ENCODE results near the gene PCDHGC5.
A peak's percentile ranks its signal among the peaks of the same experiment; 100 is the strongest.

PCDHGC5 gene

DNA sequence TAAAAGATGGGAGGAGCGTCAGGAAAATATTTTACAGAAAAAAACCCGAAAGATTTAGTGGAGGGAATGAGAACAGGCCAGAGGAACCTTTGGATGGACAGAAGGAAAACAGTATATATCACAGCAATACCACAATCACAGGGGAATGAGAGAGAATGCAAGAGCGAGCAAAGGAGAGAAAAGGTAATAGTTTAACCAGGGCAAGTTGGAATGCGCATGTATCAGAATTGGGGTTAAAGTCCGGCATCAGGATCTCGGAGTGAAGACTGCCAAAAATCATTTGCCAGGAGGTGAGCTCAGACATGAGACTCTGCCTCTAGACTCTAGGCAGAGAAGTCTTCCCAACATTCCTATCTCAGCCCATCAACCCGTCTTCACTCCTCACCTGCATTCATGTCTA lies 36.8 kb downstream of the PCDHGC5 start:
- Mint-ChIP-seq H3K36me3 (ENCODE audit: low read depth) (peaks cover 73% of the 10 kb centered on the region), H3K9me3 (no peaks in the 10 kb centered on the region), H3K27ac (peak overlapping the region; percentile 98), H3K4me3 (peak overlapping the region; percentile 41), H3K4me1 (peaks cover 54% of the 10 kb centered on the region), H3K27me3 (ENCODE audit: low read depth, poor library complexity) (peaks cover 6% of the 10 kb centered on the region)
- no peak for DNase-seq
- no peak for TF ChIP-seq CTCF (IDR thresholded peaks at IDR 0.05)

GRCh38 chr5:141527426-141527825 lies 38.5 kb downstream of the PCDHGC5 start:
- no peak overlapping the region for H3K4me3 Mint-ChIP-seq
- no peak for TF ChIP-seq CTCF (IDR thresholded peaks at IDR 0.05)
- H3K4me1 Mint-ChIP-seq, result peaks cover 36% of the 10 kb centered on the region
- peaks cover 6% of the 10 kb centered on the region for H3K27me3 Mint-ChIP-seq (ENCODE audit: low read depth, poor library complexity)
- H3K9me3 Mint-ChIP-seq, result no peaks in the 10 kb centered on the region
- H3K36me3 Mint-ChIP-seq (ENCODE audit: low read depth), result peaks cover 58% of the 10 kb centered on the region
- DNase-seq, result no peak
- H3K27ac Mint-ChIP-seq, result no peak overlapping the region

DNA sequence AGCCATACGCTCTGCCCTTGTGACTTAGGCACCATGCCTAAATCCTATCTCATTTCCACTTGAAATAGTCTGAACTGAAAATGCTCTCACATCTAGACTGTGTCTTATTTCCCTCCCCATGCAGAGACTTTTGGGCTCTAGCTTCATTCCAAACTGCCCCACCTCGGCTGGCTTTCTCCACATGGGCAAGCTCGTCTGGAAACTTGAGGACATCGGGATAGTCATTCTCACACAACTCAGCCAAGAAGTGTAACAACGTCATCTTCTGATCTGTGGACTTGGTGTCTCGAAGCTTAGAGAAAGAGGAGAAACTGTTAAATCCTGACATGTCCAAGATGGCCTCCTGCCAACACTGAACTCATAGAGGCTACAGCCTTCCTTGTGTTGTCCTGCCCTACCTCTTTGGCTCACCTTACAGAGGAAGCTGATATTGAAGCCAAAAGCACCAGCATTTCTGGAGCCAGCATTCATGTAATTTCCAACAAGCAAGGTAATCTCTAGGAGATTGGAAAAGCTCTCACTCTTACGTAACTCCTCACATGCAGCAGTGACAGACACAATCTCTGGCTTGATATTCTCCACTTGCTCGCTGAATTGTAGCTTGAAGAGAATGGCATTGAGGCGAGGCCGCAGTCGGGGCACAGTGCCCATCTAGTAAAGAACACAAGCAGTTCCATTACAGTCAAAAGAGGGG lies 39.6 kb downstream of the PCDHGC5 start:
- no peak overlapping the region for H3K4me3 Mint-ChIP-seq
- no peaks in the 10 kb centered on the region for H3K9me3 Mint-ChIP-seq
- DNase-seq, result no peak
- H3K36me3 Mint-ChIP-seq (ENCODE audit: low read depth), result peaks cover 52% of the 10 kb centered on the region
- H3K4me1 Mint-ChIP-seq, result peaks cover 29% of the 10 kb centered on the region
- H3K27me3 Mint-ChIP-seq (ENCODE audit: low read depth, poor library complexity), result peaks cover 6% of the 10 kb centered on the region
- no peak for TF ChIP-seq CTCF (IDR thresholded peaks at IDR 0.05)
- peak overlapping the region; percentile 21 for H3K27ac Mint-ChIP-seq

DNA sequence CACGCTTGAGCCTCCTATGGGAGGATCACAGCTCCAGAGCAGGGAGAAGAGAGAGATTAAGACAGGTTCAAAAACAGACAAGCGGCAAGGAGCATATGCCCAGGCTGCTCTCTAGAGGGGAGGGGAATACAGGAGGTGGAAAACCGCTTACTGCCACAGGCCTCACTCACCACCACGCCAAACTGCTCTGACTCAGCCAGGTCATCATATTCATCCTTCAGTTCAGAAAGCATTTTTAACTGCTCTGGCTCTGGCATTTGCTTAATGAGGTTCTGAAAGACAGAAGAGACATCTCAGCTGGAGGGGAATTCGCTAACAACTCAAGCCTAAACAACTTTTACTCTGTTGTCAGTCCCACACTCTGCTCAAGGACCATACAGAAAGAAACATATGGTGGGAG lies 40.1 kb downstream of the PCDHGC5 start:
- peaks cover 24% of the 10 kb centered on the region for H3K4me1 Mint-ChIP-seq
- peak overlapping the region; percentile 21 for H3K27ac Mint-ChIP-seq

DNA sequence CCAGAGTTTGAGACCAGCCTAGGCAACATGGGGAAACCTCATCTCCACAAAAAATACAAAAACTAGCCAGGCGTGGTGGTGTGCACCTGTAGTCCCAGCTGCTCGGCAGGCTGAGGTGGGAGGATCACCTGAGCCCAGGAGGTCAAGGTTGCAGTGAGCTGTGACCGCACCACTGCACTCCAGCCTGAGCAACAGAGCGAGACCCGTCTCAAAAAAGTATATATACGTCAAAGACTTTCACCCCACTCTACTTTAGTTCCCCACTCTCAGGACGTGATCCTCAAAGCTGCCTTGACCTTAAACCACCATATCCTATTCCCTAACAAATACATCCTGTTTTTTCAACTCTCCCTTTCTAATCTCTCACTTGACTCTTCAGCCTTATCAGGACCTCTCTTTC lies 41.0 kb downstream of the PCDHGC5 start:
- Mint-ChIP-seq H3K27me3 (ENCODE audit: low read depth, poor library complexity) (peaks cover 3% of the 10 kb centered on the region), H3K27ac (peak overlapping the region; percentile 29), H3K36me3 (ENCODE audit: low read depth) (peaks cover 50% of the 10 kb centered on the region), H3K4me1 (peaks cover 15% of the 10 kb centered on the region), H3K9me3 (no peaks in the 10 kb centered on the region), H3K4me3 (no peak overlapping the region)
- DNase-seq, result no peak
- TF ChIP-seq CTCF (IDR thresholded peaks at IDR 0.05), result no peak

More for the DNA sequence above, 40.1 kb downstream of the PCDHGC5 start:
- no peak for TF ChIP-seq CTCF (IDR thresholded peaks at IDR 0.05)
- H3K27me3 Mint-ChIP-seq (ENCODE audit: low read depth, poor library complexity), result peaks cover 6% of the 10 kb centered on the region
- no peaks in the 10 kb centered on the region for H3K9me3 Mint-ChIP-seq
- no peak overlapping the region for H3K4me3 Mint-ChIP-seq
- H3K36me3 Mint-ChIP-seq (ENCODE audit: low read depth), result peaks cover 48% of the 10 kb centered on the region
- no peak for DNase-seq

GRCh38 chr5:141532726-141533125 lies 43.8 kb downstream of the PCDHGC5 start:
- Mint-ChIP-seq H3K9me3 (no peaks in the 10 kb centered on the region), H3K36me3 (ENCODE audit: low read depth) (peaks cover 47% of the 10 kb centered on the region), H3K4me1 (no peaks in the 10 kb centered on the region), H3K4me3 (no peak overlapping the region), H3K27ac (no peak overlapping the region), H3K27me3 (ENCODE audit: low read depth, poor library complexity) (no peaks in the 10 kb centered on the region)
- no peak for DNase-seq
- no peak for TF ChIP-seq CTCF (IDR thresholded peaks at IDR 0.05)
